GM21423 (cell line): ENCODE measurements around the gene HAVCR2.
A peak's percentile ranks its signal among the peaks of the same experiment; 100 is the strongest.
"Not testable (repeated sequence)": the region's sequence is repeated elsewhere in the genome, so short reads cannot be mapped to it uniquely, and the experiment has no call there.

Experiments
- ATAC-seq: cut with Tn5 transposase; IDR thresholded peaks from one replicate; pipeline ENCODE4 v1.9.1; 2021; ENCODE audit warnings: mild to moderate bottlenecking, moderate library complexity; ENCODE audit not compliant: unreplicated experiment

Gene HAVCR2

GRCh38 chr5:157100140-157100679 is 8.6 kb downstream of the HAVCR2 start:
- ATAC-seq, result no peak

GRCh38 chr5:157088342-157088990 is 20.4 kb downstream of the HAVCR2 start:
- peak; percentile 61 for ATAC-seq

- ATAC-seq, result no peak
These were observed 22.0 kb downstream of the HAVCR2 start for GRCh38 chr5:157086751-157087359.

- ATAC-seq, result no peak
These were observed 22.9 kb downstream of the HAVCR2 start for GRCh38 chr5:157085930-157086329.

- ATAC-seq, result no peak
These were observed 28.6 kb downstream of the HAVCR2 start for GRCh38 chr5:157080286-157080685.

GRCh38 chr5:157076558-157076957 is 32.3 kb downstream of the HAVCR2 start:
- ATAC-seq, result no peak

- ATAC-seq, result no peak
These were observed 36.3 kb downstream of the HAVCR2 start for GRCh38 chr5:157072508-157072907.

- ATAC-seq, result no peak
These were observed 38.9 kb downstream of the HAVCR2 start for GRCh38 chr5:157069949-157070348.

- no peak for ATAC-seq
These were observed 40.1 kb downstream of the HAVCR2 start for GRCh38 chr5:157068785-157069184.

- ATAC-seq, result no peak
These were observed 40.5 kb downstream of the HAVCR2 start for GRCh38 chr5:157068339-157068738.

GRCh38 chr5:157067005-157067404 is 41.8 kb downstream of the HAVCR2 start:
- no peak for ATAC-seq

GRCh38 chr5:157066080-157066479 is 42.8 kb downstream of the HAVCR2 start:
- ATAC-seq, result no peak

GRCh38 chr5:157063776-157064430 is 44.9 kb downstream of the HAVCR2 start:
- ATAC-seq, result no peak

GRCh38 chr5:157059891-157060290 is 49.0 kb downstream of the HAVCR2 start:
- ATAC-seq, result no peak

GRCh38 chr5:157059093-157059539 is 49.7 kb downstream of the HAVCR2 start, which contains the start of gene HAVCR1:
TSS of gene HAVCR1 (minus strand) at chr5:157059116. CDS start at chr5:157057943, 1,173 bp downstream.
- peak; percentile 87 for ATAC-seq

GRCh38 chr5:157057459-157058370 is 51.1 kb downstream of the HAVCR2 start:
- ATAC-seq, result no peak

- not testable (repeated sequence) for ATAC-seq
These were observed 52.0 kb downstream of the HAVCR2 start for GRCh38 chr5:157056848-157057247.

- no peak for ATAC-seq
These were observed 57.1 kb downstream of the HAVCR2 start for GRCh38 chr5:157051604-157052245.

GRCh38 chr5:157050050-157050449 is 58.8 kb downstream of the HAVCR2 start:
- peak; percentile 48 for ATAC-seq

GRCh38 chr5:157049605-157050004 is 59.2 kb downstream of the HAVCR2 start:
- no peak for ATAC-seq
